Measurements from ENCODE around the gene MMP7. TPM values are rescaled to one million over a fixed set of nuclear protein-coding genes. Genes with fewer than 3 reads are reported as not detected.

The MMP7 gene
- total RNA-seq, 1 donor, result 0.31 TPM

GRCh38 chr11:102471474-102471873, 59.1 kb downstream of the MMP7 start:
- Histone ChIP-seq H3K27me3 (ENCODE audit: insufficient read depth, low read length) (no peaks in the 10 kb centered on the region), H3K4me3 (ENCODE audit: low read length) (no peak overlapping the region), H3K9me3 (ENCODE audit: low read depth, low read length) (no peaks in the 10 kb centered on the region), H3K4me1 (ENCODE audit: insufficient read depth, low read length) (peaks cover 30% of the 10 kb centered on the region)

Other genes starting within 250 kb of the MMP7 start
- 228 TPM for gene BIRC3, start 213.3 kb downstream of the MMP7 start, total RNA-seq
- gene BIRC2, start 183.5 kb downstream of the MMP7 start, total RNA-seq, result 218 TPM
- gene TMEM123, start 78.0 kb downstream of the MMP7 start, total RNA-seq, result 381 TPM
- 0.10 TPM for gene MMP20, start 94.6 kb upstream of the MMP7 start, total RNA-seq
- not detected for gene MMP27, start 175.0 kb upstream of the MMP7 start, total RNA-seq
- gene MMP8, start 194.2 kb upstream of the MMP7 start, total RNA-seq, result 0.10 TPM
- 0.31 TPM for gene MMP10, start 249.9 kb upstream of the MMP7 start, total RNA-seq